HL-60 (cell line): ENCODE measurements around the gene LIPE.

Experiments used
- DNase-seq, 2 experiments: peaks; one replicate each; pipeline ENCODE4 v3.0.0-alpha.2; 2010 to 2020; ENCODE audit warnings: low read depth in 1 of 2, low spot score in 1 of 2
- H3K27ac ChIP-seq: fragments of 250-450 bp; sonication (Bioruptor Pico); replicated peaks from 2 replicates; pipeline ENCODE4 v1.5.1; 2020; ENCODE audit warnings: mild to moderate bottlenecking, moderate library complexity
- H3K27me3 ChIP-seq: fragments of 250-450 bp; sonication (Bioruptor Pico); 2 replicates; pipeline ENCODE4 v1.5.1; 2021; ENCODE audit warnings: mild to moderate bottlenecking, moderate library complexity; ENCODE audit not compliant: insufficient read depth, poor library complexity, severe bottlenecking
- H3K4me3 ChIP-seq: replicated peaks from 2 replicates; pipeline ENCODE4 v1.5.1; 2011; ENCODE audit warnings: mild to moderate bottlenecking, control low read depth, low read length; ENCODE audit not compliant: insufficient read depth
- CTCF ChIP-seq: IDR thresholded peaks from one replicate; pipeline ENCODE4 v1.5.1; 2011; ENCODE audit warnings: low read length, control low read depth, inconsistent platforms; ENCODE audit not compliant: insufficient read depth
- GABPA ChIP-seq: IDR thresholded peaks from 2 replicates; pipeline ENCODE4 v1.6.1; 2012; ENCODE audit warnings: low read depth
- POLR2AphosphoS5 ChIP-seq: IDR thresholded peaks from 2 replicates; pipeline ENCODE4 v1.6.1; 2012; ENCODE audit warnings: low read depth
- SPI1 ChIP-seq: IDR thresholded peaks from 2 replicates; pipeline ENCODE4 v1.6.1; 2012; ENCODE audit warnings: low read depth, mild to moderate bottlenecking, borderline replicate concordance
- TF ChIP-seq, protein P1 (sequence below): IDR thresholded peaks from 2 replicates; pipeline ENCODE4 v1.6.1; 2012; ENCODE audit warnings: low read depth; ENCODE audit not compliant: insufficient replicate concordance

The LIPE gene

DNA sequence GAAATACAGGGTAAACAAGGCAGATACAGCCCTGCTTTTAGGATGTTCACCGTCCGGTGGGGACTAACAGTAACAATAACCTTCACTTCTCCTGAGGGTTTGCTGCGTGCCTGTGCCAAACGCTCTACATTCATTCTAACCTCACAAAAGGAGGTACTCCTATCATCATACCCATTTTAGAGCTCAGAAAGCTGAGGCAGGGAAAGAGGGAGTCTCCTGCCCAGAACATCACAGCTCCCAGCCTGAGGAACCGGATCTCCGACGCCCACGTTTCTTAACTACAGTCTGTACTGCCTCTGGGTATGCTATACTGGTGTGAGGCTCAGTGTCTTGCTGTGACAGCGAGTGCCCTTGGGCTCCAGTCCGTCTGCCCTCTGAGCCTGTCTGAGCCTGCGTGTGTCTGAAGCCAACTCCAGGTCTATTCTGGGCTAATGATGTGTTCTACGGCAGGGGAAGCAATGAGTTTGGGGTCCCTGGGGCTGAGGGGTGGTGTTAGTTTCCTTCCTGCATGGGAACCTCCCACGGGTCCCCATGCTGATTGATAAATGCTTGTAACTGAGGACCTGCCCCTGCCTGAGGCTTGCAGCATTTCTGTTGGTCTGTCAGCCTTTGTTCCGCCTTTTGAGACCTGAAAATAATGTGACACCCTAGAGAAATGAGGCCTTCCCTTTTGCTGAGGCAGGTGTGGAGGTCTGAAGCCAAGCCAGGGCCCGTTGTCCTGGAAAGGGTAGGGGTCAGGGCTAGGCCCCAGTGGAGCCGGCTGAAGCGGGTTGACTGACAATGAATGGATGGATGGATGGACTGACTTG, 4.9 kb downstream of the LIPE start:
- TF ChIP-seq CTCF (no peak), GABPA (no peak), SPI1 (no peak)
- Histone ChIP-seq H3K27ac (peak overlapping the region; percentile 54), H3K4me3 (peak overlapping the region; percentile 6), H3K27me3 (peaks cover 5% of the 10 kb centered on the region)
- peak in 1 of 2 experiments; percentile 38 for DNase-seq

DNA sequence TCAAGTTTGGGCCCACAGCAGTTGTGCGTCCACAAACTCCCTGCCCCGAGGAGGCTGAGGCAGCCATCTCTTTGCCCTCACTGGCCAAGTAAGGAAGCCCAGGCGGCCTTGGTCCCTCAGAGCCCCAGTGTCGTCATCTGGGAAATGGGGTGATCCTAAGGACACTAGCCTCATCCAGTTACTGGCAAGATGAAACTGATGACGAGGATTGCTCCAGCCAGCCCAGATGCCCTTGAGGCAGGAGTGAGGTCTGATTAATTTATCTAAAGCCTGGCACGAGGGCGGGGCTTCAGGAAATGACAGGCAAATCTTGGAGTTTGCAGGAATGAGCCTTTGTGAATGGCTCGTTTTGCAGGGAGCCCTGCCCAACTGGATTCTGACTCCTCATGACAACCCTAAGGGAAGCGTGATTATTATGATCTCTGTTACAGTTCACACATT, 5.6 kb downstream of the LIPE start:
- no peak overlapping the region for H3K4me3 ChIP-seq
- no peak for DNase-seq

DNA sequence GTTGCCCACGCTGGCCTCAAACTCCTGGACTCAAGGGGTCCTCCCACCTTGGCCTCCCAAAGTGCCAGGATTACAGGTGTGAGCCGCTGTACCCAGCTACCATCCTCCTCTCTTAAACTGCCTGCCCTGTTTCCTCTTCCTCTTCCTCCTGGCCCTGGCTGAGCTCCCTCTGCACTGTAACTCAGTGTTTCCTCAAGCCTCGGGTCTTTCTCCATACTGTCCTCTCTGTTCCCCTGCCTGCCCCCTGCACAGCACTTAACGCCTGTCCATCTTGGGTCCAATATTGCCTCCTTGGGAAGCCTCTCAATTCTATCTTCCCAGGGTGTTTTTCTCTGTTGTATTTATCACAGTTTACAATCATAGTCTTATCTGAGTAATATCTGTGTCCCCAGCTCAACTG, 6.1 kb downstream of the LIPE start:
- TF ChIP-seq SPI1 (no peak), CTCF (no peak), GABPA (no peak), POLR2AphosphoS5 (no peak)
- TF ChIP-seq, protein P1, sequence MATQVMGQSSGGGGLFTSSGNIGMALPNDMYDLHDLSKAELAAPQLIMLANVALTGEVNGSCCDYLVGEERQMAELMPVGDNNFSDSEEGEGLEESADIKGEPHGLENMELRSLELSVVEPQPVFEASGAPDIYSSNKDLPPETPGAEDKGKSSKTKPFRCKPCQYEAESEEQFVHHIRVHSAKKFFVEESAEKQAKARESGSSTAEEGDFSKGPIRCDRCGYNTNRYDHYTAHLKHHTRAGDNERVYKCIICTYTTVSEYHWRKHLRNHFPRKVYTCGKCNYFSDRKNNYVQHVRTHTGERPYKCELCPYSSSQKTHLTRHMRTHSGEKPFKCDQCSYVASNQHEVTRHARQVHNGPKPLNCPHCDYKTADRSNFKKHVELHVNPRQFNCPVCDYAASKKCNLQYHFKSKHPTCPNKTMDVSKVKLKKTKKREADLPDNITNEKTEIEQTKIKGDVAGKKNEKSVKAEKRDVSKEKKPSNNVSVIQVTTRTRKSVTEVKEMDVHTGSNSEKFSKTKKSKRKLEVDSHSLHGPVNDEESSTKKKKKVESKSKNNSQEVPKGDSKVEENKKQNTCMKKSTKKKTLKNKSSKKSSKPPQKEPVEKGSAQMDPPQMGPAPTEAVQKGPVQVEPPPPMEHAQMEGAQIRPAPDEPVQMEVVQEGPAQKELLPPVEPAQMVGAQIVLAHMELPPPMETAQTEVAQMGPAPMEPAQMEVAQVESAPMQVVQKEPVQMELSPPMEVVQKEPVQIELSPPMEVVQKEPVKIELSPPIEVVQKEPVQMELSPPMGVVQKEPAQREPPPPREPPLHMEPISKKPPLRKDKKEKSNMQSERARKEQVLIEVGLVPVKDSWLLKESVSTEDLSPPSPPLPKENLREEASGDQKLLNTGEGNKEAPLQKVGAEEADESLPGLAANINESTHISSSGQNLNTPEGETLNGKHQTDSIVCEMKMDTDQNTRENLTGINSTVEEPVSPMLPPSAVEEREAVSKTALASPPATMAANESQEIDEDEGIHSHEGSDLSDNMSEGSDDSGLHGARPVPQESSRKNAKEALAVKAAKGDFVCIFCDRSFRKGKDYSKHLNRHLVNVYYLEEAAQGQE = no peak
- Histone ChIP-seq H3K27ac (no peak overlapping the region), H3K27me3 (peaks cover 5% of the 10 kb centered on the region), H3K4me3 (no peak overlapping the region)
- peak in 1 of 2 experiments; percentile 41 for DNase-seq

More for the DNA sequence above, 5.6 kb downstream of the LIPE start:
- TF ChIP-seq POLR2AphosphoS5 (no peak), CTCF (no peak), SPI1 (no peak), GABPA (no peak)
- TF ChIP-seq, protein P1 = no peak
- Histone ChIP-seq H3K27ac (no peak overlapping the region), H3K27me3 (peaks cover 5% of the 10 kb centered on the region)
